ENCODE measurements around the gene IFT88.

GRCh38 chr13:20582026-20582425, 15.1 kb downstream of the IFT88 start:
- TF ChIP-seq CEBPB (IDR thresholded peaks at IDR 0.05) (no peak), NFIC (IDR thresholded peaks at IDR 0.05) (no peak), TAF1 (IDR thresholded peaks at IDR 0.05; ENCODE audit: low read depth) (no peak), FOXM1 (IDR thresholded peaks at IDR 0.05; ENCODE audit: borderline replicate concordance, low read depth) (no peak), YY1 (IDR thresholded peaks at IDR 0.05; ENCODE audit: low read depth) (no peak), ZBTB7A (IDR thresholded peaks at IDR 0.05; ENCODE audit: low read depth) (no peak), CREB1 (IDR thresholded peaks at IDR 0.05; ENCODE audit: low read depth) (no peak), TCF12 (IDR thresholded peaks at IDR 0.05; ENCODE audit: low read depth) (no peak), RAD21 (IDR thresholded peaks at IDR 0.05; ENCODE audit: low read depth) (no peak), TEAD4 (IDR thresholded peaks at IDR 0.05) (no peak), REST (IDR thresholded peaks at IDR 0.05; ENCODE audit: low read depth) (no peak)
- TF ChIP-seq, protein P1, sequence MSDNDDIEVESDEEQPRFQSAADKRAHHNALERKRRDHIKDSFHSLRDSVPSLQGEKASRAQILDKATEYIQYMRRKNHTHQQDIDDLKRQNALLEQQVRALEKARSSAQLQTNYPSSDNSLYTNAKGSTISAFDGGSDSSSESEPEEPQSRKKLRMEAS (IDR thresholded peaks at IDR 0.05) = no peak
- TF ChIP-seq, protein P2, sequence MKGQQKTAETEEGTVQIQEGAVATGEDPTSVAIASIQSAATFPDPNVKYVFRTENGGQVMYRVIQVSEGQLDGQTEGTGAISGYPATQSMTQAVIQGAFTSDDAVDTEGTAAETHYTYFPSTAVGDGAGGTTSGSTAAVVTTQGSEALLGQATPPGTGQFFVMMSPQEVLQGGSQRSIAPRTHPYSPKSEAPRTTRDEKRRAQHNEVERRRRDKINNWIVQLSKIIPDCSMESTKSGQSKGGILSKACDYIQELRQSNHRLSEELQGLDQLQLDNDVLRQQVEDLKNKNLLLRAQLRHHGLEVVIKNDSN (IDR thresholded peaks at IDR 0.05) = no peak

Data from Ishikawa (cell line).